Sigmoid colon (tissue), 7 donors: Measurements from ENCODE around the gene S1PR3. TPM values are rescaled to one million over a fixed set of nuclear protein-coding genes. Genes with fewer than 3 reads are reported as not detected.

Experiments
- DNase-seq: peaks from one replicate; pipeline ENCODE4 v3.0.0-alpha.2; 2019
- H3K27ac ChIP-seq, 4 donors: fragments of 200-600 bp; sonication (generic); one replicate each; pipeline ENCODE4 v1.5.1; 2016 to 2019; ENCODE audit warnings: mild to moderate bottlenecking in 1 of 4
- H3K27me3 ChIP-seq, 3 donors: fragments of 200-600 bp; sonication (generic); one replicate each; pipeline ENCODE4 v1.5.1; 2019; ENCODE audit warnings: mild to moderate bottlenecking in 1 of 3
- H3K36me3 ChIP-seq, 4 donors: fragments of 200-600 bp; sonication (generic); one replicate each; pipeline ENCODE4 v1.5.1; 2016 to 2019
- H3K4me1 ChIP-seq, 4 donors: fragments of 200-600 bp; sonication (generic); one replicate each; pipeline ENCODE4 v1.5.1; 2017 to 2019
- H3K4me3 ChIP-seq, 4 donors: fragments of 200-600 bp; sonication (generic); one replicate each; pipeline ENCODE4 v1.5.1; 2017 to 2019; ENCODE audit warnings: mild to moderate bottlenecking in 2 of 4, moderate library complexity in 1 of 4
- H3K9me3 ChIP-seq, 4 donors: fragments of 200-600 bp in 3 of 4; sonication (generic) in 3 of 4; one replicate each; pipeline versions ENCODE4 v1.5.1 to v1.6.1; 2013 to 2019
- CTCF ChIP-seq, 4 experiments: fragments of 450-650 bp in 3 of 4; fragments of 200-600 bp in 1 of 4; IDR thresholded peaks; one replicate each; pipeline ENCODE4 v1.5.1; 2016 to 2019; ENCODE audit warnings: antibody characterized with exemption in 4 of 4, mild to moderate bottlenecking in 3 of 4, moderate library complexity in 2 of 4
- EP300 ChIP-seq, 4 donors: sonication (generic); formaldehyde crosslinking; IDR thresholded peaks; one replicate each; pipeline ENCODE4 v1.6.1; 2017; ENCODE audit warnings: antibody characterized with exemption in 4 of 4
- POLR2A ChIP-seq, 2 donors: fragments of 450-650 bp; IDR thresholded peaks; one replicate each; pipeline ENCODE4 v1.6.1; 2016; ENCODE audit warnings: antibody characterized with exemption in 2 of 2, mild to moderate bottlenecking in 2 of 2, moderate library complexity in 2 of 2
- POLR2AphosphoS5 ChIP-seq, 4 donors: sonication (generic); formaldehyde crosslinking; IDR thresholded peaks; one replicate each; pipeline ENCODE4 v1.6.1; 2017; ENCODE audit warnings: antibody characterized with exemption in 4 of 4
- WGBS, 2 donors: extraction: QIAGEN DNeasy Blood & Tissue Kit; methylation state at CpG; one replicate each; pipeline ENCODE4 v1.1.7; 2013; 5-methylcytosine and 5-hydroxymethylcytosine counted together
- intact Hi-C: fragments of 100-400 bp; cut with DNase I; formaldehyde crosslinking; loops from one replicate; pipeline ENCODE4 v1.15.1; 2023
- polyA plus RNA-seq, 3 donors: library from polyadenylated mRNA; stranded (reverse); fragments of 200-250 nt; gene quantifications; one replicate each; pipeline ENCODE4 v1.2.3, GENCODE V29; 2013
- total RNA-seq, 4 donors: library from RNA; depleted of rRNA; stranded (reverse); fragments of >200 nt; gene quantifications; one replicate each; pipeline ENCODE4 v1.1.0, GENCODE V29; 2016
- donor health status: healthy with polysubstance abuse.
- donor health status: Bipolar disorder and iron deficiency.
- donor health status: healthy.

The S1PR3 gene
- total and polyA plus RNA-seq, 7 donors, result 0.23 to 33.0 (median 10.4) TPM

GRCh38 chr9:89032173-89032572 lies 40.9 kb downstream of the S1PR3 start:
- Histone ChIP-seq H3K36me3 (no peaks in the 10 kb centered on the region), H3K9me3 (peaks cover 0 to 3% (median 2%) of the 10 kb centered on the region in 4 donors), H3K27ac (no peak overlapping the region), H3K27me3 (no peaks in the 10 kb centered on the region), H3K4me3 (no peak overlapping the region), H3K4me1 (no peaks in the 10 kb centered on the region)
- DNase-seq, result no peak
- TF ChIP-seq POLR2AphosphoS5 (IDR thresholded peaks at IDR 0.05), result no peak
- WGBS, 2 donors, result 88 to 92% methylated on average over 5 of the region's 5 CpGs
- intact Hi-C loops, result no loop called here

- no peak for DNase-seq
- no peaks in the 10 kb centered on the region for H3K36me3 ChIP-seq
- no peak overlapping the region for H3K27ac ChIP-seq
- no peak for TF ChIP-seq EP300 (IDR thresholded peaks at IDR 0.05)
- no peak for TF ChIP-seq CTCF (IDR thresholded peaks at IDR 0.05)
- no peak for TF ChIP-seq POLR2AphosphoS5 (IDR thresholded peaks at IDR 0.05)
- no peak for TF ChIP-seq POLR2A (IDR thresholded peaks at IDR 0.05)
- peaks cover 0 to 3% (median 2%) of the 10 kb centered on the region in 4 donors for H3K9me3 ChIP-seq
- intact Hi-C loops, result no loop called here
- H3K4me1 ChIP-seq, result peaks cover 0 to 2% (median 0%) of the 10 kb centered on the region in 4 donors
- H3K27me3 ChIP-seq, result no peaks in the 10 kb centered on the region
- 87% methylated on average over 5 of the region's 5 CpGs for WGBS, 2 donors
- no peak overlapping the region for H3K4me3 ChIP-seq
Measured at GRCh38 chr9:89032661-89033060, 41.4 kb downstream of the S1PR3 start.

GRCh38 chr9:89036383-89036782 lies 45.1 kb downstream of the S1PR3 start:
- H3K4me3 ChIP-seq, result no peak overlapping the region
- WGBS, 2 donors, result 64 to 73% methylated on average over 8 of the region's 8 CpGs

GRCh38 chr9:89036891-89037290 lies 45.6 kb downstream of the S1PR3 start:
- TF ChIP-seq CTCF (IDR thresholded peaks at IDR 0.05) (no peak), EP300 (IDR thresholded peaks at IDR 0.05) (no peak), POLR2A (IDR thresholded peaks at IDR 0.05) (no peak), POLR2AphosphoS5 (IDR thresholded peaks at IDR 0.05) (no peak)
- Histone ChIP-seq H3K27ac (no peak overlapping the region), H3K36me3 (no peaks in the 10 kb centered on the region), H3K9me3 (no peaks in the 10 kb centered on the region), H3K4me1 (peaks cover 0 to 8% (median 0%) of the 10 kb centered on the region in 4 donors), H3K4me3 (no peak overlapping the region), H3K27me3 (no peaks in the 10 kb centered on the region)
- intact Hi-C loops, result no loop called here
- WGBS, 2 donors, result 30 to 49% methylated on average over 3 of the region's 3 CpGs
- DNase-seq, result no peak

More at GRCh38 chr9:89036383-89036782, 45.1 kb downstream of the S1PR3 start:
- Histone ChIP-seq H3K27ac (no peak overlapping the region), H3K9me3 (no peaks in the 10 kb centered on the region), H3K4me1 (peaks cover 0 to 8% (median 0%) of the 10 kb centered on the region in 4 donors), H3K36me3 (no peaks in the 10 kb centered on the region), H3K27me3 (no peaks in the 10 kb centered on the region)
- TF ChIP-seq CTCF (IDR thresholded peaks at IDR 0.05), result no peak
- no peak for TF ChIP-seq POLR2AphosphoS5 (IDR thresholded peaks at IDR 0.05)
- TF ChIP-seq EP300 (IDR thresholded peaks at IDR 0.05), result no peak
- TF ChIP-seq POLR2A (IDR thresholded peaks at IDR 0.05), result no peak
- no peak for DNase-seq
- intact Hi-C loops, result no loop called here

GRCh38 chr9:89037346-89037745 lies 46.1 kb downstream of the S1PR3 start:
- no peaks in the 10 kb centered on the region for H3K9me3 ChIP-seq
- no peak for DNase-seq
- H3K27me3 ChIP-seq, result no peaks in the 10 kb centered on the region
- no peaks in the 10 kb centered on the region for H3K36me3 ChIP-seq
- intact Hi-C loops, result no loop called here
- peaks cover 0 to 8% (median 0%) of the 10 kb centered on the region in 4 donors for H3K4me1 ChIP-seq
- 9 to 41% methylated on average over 4 of the region's 4 CpGs for WGBS, 2 donors
- H3K27ac ChIP-seq, result no peak overlapping the region
- TF ChIP-seq POLR2A (IDR thresholded peaks at IDR 0.05) (no peak), POLR2AphosphoS5 (IDR thresholded peaks at IDR 0.05) (no peak), CTCF (IDR thresholded peaks at IDR 0.05) (no peak), EP300 (IDR thresholded peaks at IDR 0.05) (no peak)
- H3K4me3 ChIP-seq, result no peak overlapping the region
